Measurements from ENCODE around the gene TCF20.

Gene TCF20

DNA sequence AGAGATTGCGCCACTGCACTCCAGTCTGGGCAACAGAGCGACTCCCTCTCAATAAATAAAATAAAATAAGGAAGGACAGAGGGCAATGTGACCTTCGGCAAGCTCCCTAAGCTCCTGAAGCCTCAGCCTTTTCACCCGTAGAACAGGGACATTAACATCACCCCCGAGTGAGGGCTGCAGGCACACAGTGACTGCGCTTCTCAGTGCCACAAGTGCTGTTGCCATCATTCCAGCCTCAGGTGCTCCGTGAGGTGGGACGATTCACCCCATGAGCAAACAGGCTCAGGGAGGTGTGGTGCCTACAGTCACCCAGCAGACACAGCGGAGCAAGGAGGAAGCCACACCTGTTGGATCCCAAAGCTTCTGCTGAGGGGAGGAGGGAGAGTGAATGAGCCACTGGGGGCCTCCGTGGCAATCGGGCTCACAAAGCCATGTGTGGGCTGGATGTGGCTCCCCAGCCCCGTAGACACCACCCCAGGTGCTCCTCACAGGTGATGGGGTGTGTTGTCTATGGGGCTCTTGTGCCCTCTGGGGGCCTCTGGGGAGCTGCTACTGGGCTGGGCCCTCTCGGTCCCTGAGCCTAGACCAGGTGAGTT is 9.1 kb upstream of the TCF20 start:
- DNase-seq (ENCODE audit: low spot score), result peak; percentile 12
- TF ChIP-seq, protein P1, sequence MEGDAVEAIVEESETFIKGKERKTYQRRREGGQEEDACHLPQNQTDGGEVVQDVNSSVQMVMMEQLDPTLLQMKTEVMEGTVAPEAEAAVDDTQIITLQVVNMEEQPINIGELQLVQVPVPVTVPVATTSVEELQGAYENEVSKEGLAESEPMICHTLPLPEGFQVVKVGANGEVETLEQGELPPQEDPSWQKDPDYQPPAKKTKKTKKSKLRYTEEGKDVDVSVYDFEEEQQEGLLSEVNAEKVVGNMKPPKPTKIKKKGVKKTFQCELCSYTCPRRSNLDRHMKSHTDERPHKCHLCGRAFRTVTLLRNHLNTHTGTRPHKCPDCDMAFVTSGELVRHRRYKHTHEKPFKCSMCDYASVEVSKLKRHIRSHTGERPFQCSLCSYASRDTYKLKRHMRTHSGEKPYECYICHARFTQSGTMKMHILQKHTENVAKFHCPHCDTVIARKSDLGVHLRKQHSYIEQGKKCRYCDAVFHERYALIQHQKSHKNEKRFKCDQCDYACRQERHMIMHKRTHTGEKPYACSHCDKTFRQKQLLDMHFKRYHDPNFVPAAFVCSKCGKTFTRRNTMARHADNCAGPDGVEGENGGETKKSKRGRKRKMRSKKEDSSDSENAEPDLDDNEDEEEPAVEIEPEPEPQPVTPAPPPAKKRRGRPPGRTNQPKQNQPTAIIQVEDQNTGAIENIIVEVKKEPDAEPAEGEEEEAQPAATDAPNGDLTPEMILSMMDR (IDR thresholded peaks at IDR 0.05; ENCODE audit: extremely low read depth, insufficient read depth, missing control alignments), result no peak
- in situ Hi-C loops (cut with MboI; ENCODE audit: low pct_unique_long_range_greater_than_20kb, low sequenced_read_pairs, unreplicated experiment), result no loop called here

DNA sequence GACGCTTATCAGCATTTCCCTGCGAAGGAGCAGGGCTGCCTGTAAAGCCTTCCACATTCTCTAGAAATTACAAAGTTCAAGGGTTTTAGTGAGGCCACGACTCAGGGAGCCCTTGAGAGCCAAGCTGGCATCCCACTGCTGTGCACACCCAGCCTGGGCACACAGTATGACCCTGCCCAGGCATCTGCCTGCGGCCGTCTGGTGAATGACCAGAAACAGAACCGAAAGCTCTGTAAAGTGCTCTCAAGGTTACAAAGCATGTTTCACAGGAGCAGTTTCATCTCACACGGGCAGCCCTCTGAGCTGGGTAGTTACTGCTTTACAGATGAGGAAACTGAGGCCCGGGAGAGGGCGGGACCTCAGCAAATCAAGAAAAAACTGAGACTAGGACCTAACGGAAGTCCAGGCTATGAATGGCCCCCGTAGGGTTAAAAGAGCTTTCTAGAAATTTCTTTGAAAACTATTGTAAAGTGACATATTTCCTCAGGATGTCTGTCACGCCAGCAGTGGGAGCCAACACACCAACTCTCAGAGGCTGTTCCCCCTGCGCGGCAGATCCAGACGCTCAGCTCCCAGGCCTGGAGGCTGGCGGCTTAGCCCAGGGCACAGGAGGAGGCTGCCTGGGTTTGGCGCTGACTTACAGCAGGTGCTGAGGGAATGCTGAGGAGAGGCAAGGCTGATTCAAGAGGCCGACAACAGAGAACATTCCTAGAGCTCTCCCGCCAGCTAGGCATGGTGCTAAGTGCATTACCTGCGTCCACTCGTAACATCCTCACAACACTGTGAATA is 7.7 kb upstream of the TCF20 start:
- in situ Hi-C loops (cut with MboI; ENCODE audit: low pct_unique_long_range_greater_than_20kb, low sequenced_read_pairs, unreplicated experiment), result no loop called here
- TF ChIP-seq, protein P1 (IDR thresholded peaks at IDR 0.05; ENCODE audit: extremely low read depth, insufficient read depth, missing control alignments), result peak; percentile 28
- DNase-seq (ENCODE audit: low spot score), result peak; percentile 51

DNA sequence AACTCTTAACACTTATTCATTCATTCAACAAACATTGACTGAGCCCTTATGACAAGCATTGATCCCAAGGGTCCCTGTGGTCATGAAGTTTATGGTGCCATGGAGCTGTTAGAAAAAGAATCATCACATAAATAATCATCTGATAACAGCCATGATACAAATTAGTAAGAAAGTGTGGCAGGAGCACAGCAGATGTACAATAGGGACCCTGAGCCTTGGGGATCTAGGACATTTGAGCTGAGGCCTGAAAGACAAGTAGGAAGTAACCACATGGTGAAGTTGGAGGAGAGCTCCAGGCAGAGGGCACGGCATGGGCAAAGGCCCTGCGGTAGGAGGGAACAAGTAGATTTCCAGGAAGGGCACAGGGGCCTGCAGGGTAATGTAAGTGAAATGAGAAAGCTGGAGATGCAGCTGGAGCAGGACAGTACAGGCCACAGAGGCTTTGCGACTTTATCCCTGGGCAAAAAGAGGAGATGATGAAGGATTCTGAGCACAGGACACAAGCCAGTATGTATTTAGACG is 6.8 kb upstream of the TCF20 start:
- DNase-seq (ENCODE audit: low spot score), result no peak
- in situ Hi-C loops (cut with MboI; ENCODE audit: low pct_unique_long_range_greater_than_20kb, low sequenced_read_pairs, unreplicated experiment), result no loop called here
- TF ChIP-seq, protein P1 (IDR thresholded peaks at IDR 0.05; ENCODE audit: extremely low read depth, insufficient read depth, missing control alignments), result no peak

DNA sequence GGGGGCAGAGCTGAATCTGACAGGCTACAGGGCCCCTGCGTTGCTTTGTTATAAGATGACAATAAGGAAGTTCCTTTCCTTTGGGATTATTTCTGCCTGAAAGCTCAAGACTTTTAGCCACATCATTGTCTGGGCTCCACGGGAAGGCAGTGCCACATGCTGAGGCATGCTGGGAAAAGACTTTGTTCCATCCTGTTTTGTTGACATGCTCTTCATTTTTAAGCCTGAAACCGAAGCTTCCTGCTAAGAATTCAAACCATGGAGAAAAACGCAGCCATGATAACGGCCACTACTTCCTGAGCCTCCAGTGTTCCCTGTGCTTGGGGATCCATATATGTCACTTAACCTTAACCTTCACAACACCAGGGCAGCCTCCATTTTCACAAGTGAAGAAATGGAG is 5.5 kb upstream of the TCF20 start:
- TF ChIP-seq, protein P1 (IDR thresholded peaks at IDR 0.05; ENCODE audit: extremely low read depth, insufficient read depth, missing control alignments), result no peak
- in situ Hi-C loops (cut with MboI; ENCODE audit: low pct_unique_long_range_greater_than_20kb, low sequenced_read_pairs, unreplicated experiment), result no loop called here
- no peak for DNase-seq (ENCODE audit: low spot score)

DNA sequence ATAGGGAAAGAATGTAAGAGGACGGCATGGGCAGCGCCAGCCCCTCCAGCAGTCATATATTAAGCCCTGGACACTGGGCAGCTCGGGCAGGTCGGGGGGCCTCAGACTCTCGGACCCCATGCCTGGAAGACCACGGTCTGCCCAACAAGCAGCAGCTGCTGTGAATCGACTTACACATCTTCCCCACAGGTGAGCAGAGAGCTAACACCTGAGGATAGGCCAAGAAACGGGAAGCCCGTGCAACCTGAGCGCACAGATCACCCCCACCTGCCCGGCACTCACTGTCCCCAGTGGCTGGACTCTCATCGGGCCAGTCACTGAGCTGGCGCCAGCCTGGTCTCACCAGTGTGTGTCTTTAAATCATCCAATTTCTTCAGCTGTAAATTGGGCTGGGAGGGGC is 4.7 kb upstream of the TCF20 start:
- DNase-seq (ENCODE audit: low spot score), result no peak
- in situ Hi-C loops (cut with MboI; ENCODE audit: low pct_unique_long_range_greater_than_20kb, low sequenced_read_pairs, unreplicated experiment), result no loop called here
- TF ChIP-seq, protein P1 (IDR thresholded peaks at IDR 0.05; ENCODE audit: extremely low read depth, insufficient read depth, missing control alignments), result no peak

DNA sequence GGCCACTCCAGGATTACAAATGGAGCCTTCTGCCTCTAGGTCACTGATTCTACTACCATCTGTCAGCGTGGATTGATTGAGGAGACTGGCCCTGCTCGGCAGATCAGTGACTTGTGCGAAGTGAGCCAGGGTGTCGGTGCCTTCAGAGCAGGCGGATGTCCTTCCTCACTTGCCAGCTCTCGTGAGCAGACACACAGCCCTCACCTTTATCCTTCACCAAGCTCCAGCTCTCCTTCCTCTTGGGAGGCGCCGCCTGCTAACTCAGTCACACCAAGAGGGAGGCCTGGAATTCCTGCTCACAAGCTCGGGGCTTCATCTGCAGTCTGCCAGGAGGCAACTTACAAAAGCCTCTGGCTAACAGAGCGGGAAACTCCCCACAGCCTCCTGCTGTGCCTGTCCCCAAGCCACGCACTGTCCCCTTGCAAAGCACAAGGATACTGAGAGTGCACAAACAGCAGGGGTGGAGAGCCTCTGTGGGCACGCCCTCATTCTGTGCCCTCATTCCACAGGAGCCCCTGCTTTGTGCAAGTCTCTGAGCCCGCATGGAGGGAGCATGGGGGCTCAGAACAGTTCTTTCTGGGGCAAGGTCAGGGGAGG is 3.5 kb upstream of the TCF20 start:
- in situ Hi-C loops (cut with MboI; ENCODE audit: low pct_unique_long_range_greater_than_20kb, low sequenced_read_pairs, unreplicated experiment), result no loop called here
- TF ChIP-seq, protein P1 (IDR thresholded peaks at IDR 0.05; ENCODE audit: extremely low read depth, insufficient read depth, missing control alignments), result no peak
- DNase-seq (ENCODE audit: low spot score), result no peak

Data from GM13977 (cell line).